ENCODE results near the gene CLEC16A. TPM values are rescaled to one million over a fixed set of nuclear protein-coding genes. Genes with fewer than 3 reads are reported as not detected.

CLEC16A gene
- total RNA-seq, 4 donors from 2014 or later, result 20.3 to 25.7 (median 25.1) TPM

DNA sequence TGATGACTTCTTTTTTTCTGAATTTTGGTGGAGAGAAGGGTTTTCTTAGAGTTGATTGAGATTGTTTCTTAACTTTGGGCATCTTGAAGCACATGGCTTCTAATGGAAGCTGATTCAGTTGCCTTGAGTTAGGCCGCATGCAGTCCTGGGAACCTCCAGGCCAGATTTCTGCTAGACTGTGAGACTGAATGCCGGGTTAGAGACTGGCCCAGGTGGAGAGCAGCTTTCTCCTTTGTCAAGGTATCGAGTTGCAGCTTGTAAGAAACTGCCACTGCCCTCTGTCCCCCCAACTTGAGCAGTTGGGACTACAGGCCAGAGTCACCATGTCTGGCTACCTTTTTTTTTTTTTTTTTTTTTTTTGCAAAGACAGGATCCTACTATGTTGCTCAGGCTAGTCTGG lies 77.6 kb downstream of the CLEC16A start:
- intact Hi-C loops (cut with DNase I), result no loop called here
- Histone ChIP-seq H3K9me3 (peaks cover 0 to 10% (median 3%) of the 10 kb centered on the region in 3 donors), H3K27me3 (no peaks in the 10 kb centered on the region), H3K4me1 (peaks cover 3 to 12% (median 7%) of the 10 kb centered on the region in 3 donors), H3K4me3 (no peak overlapping the region), H3K27ac (no peak overlapping the region), H3K36me3 (peaks cover 3 to 62% (median 5%) of the 10 kb centered on the region in 3 donors)
- no peak for TF ChIP-seq POLR2A (IDR thresholded peaks at IDR 0.05)
- TF ChIP-seq, protein P1, sequence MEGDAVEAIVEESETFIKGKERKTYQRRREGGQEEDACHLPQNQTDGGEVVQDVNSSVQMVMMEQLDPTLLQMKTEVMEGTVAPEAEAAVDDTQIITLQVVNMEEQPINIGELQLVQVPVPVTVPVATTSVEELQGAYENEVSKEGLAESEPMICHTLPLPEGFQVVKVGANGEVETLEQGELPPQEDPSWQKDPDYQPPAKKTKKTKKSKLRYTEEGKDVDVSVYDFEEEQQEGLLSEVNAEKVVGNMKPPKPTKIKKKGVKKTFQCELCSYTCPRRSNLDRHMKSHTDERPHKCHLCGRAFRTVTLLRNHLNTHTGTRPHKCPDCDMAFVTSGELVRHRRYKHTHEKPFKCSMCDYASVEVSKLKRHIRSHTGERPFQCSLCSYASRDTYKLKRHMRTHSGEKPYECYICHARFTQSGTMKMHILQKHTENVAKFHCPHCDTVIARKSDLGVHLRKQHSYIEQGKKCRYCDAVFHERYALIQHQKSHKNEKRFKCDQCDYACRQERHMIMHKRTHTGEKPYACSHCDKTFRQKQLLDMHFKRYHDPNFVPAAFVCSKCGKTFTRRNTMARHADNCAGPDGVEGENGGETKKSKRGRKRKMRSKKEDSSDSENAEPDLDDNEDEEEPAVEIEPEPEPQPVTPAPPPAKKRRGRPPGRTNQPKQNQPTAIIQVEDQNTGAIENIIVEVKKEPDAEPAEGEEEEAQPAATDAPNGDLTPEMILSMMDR (IDR thresholded peaks at IDR 0.05), result no peak
- DNase-seq, result no peak
- WGBS, 2 donors, result 90 to 93% methylated on average over 3 of the region's 3 CpGs

DNA sequence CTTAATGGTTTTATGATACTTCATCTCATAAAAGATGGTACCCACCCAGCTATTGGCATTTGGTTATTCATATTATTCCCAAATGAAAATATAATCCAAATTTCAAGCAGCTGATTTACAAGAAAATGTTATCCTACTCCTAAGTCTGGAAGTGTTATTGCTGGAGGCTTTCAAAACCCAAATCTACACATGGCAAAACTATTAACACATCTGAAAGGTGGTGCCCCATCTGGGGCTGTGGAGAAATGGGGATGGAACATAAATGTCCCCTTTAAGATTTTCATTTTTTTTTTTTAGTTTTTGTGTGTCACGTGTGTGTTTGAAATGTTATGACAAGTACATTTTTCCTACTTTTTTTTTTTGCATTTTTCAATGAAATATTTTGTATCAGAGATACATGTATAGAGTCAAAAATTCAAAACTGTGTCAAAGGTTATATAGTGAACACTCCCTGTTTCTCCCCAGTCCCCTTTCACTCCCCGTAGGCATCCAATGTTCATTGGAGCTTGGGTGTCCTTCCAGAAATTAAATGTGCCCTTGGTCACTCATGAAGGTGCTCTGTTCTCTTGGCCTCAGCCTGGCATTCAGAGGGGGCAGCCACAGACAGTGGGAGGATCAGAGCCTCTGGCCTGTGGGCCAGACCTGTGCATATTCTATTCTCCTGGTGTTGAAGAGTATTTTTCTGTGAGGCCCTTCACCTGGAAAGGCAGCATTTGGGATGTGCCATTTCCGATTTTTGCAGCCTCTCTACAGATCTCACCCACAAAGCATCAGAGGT lies 79.1 kb downstream of the CLEC16A start:
- DNase-seq, result no peak
- no peak overlapping the region for H3K27ac ChIP-seq
- WGBS, 2 donors, result 84 to 91% methylated on average over 3 of the region's 3 CpGs
- no peaks in the 10 kb centered on the region for H3K4me1 ChIP-seq
- H3K4me3 ChIP-seq, result no peak overlapping the region
- H3K36me3 ChIP-seq, result peaks cover 3 to 76% (median 12%) of the 10 kb centered on the region in 3 donors
- TF ChIP-seq, protein P1 (IDR thresholded peaks at IDR 0.05), result no peak
- TF ChIP-seq POLR2A (IDR thresholded peaks at IDR 0.05), result no peak
- peaks cover 0 to 10% (median 5%) of the 10 kb centered on the region in 3 donors for H3K9me3 ChIP-seq
- H3K27me3 ChIP-seq, result no peaks in the 10 kb centered on the region
- intact Hi-C loops (cut with DNase I), result no loop called here

DNA sequence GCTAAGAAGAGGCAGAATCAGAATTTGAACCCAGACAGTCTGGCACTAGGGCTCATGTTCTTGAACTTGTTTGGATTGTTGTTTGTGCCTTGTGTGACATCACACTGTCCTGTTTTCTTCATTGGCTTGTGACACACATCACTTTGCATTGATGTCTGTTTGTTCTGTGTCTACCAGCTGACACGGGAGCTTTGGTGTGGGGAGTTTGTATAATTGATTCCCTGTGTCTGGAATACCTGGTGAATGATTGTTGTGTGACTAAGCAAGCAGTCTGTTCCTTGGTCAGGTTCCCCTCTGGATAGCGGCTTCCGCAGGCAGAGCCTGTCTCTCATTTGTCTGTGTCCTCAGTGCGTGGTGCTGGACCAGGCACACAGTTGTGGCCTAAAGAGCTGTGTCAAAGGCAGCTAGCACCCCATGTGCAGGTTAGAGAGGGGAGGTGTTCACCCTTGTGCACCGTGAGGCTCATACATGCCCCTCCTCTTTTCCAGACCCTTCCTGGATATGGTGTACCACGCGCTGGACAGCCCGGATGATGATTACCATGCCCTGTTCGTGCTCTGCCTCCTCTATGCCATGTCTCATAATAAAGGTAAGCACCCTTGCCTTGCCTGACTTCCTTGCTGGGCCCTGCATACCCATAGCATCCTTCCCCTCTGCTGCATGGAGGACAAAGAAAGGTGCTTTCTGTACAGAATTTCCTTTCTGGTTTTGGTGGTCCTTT lies 80.1 kb downstream of the CLEC16A start:
- Histone ChIP-seq H3K4me1 (no peaks in the 10 kb centered on the region), H3K9me3 (peaks cover 0 to 10% (median 5%) of the 10 kb centered on the region in 3 donors), H3K27ac (no peak overlapping the region), H3K27me3 (no peaks in the 10 kb centered on the region), H3K36me3 (peaks cover 3 to 87% (median 12%) of the 10 kb centered on the region in 3 donors), H3K4me3 (no peak overlapping the region)
- intact Hi-C loops (cut with DNase I), result no loop called here
- no peak for DNase-seq
- WGBS, 2 donors, result 92 to 98% methylated on average over 9 of the region's 9 CpGs
- TF ChIP-seq POLR2A (IDR thresholded peaks at IDR 0.05), result no peak
- TF ChIP-seq, protein P1 (IDR thresholded peaks at IDR 0.05), result no peak

DNA sequence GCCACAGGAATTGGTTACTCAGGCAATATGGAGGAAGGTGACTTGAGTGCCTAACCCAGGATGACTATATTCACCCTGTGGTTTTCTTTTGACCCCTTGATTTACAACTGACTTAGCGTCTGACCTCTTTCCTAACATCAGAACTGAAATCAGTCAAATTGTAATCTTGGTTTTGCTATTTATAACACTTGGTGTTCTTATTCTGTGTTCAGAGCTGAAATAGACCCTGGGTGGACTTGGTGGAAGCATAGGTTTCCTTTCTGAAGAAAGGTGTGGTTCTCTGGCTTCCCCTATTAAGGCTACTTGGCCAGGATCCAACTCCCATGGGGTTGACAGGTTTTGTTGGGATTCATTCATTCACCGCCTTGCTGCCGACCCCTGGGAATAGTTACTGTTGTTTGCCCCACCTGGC lies 80.8 kb downstream of the CLEC16A start:
- 83 to 95% methylated on average over 2 to 3 of the region's 3 CpGs for WGBS, 2 donors
- H3K27ac ChIP-seq, result no peak overlapping the region
- intact Hi-C loops (cut with DNase I), result no loop called here
- TF ChIP-seq, protein P1 (IDR thresholded peaks at IDR 0.05), result no peak
- H3K36me3 ChIP-seq, result peaks cover 3 to 88% (median 12%) of the 10 kb centered on the region in 3 donors
- DNase-seq, result no peak
- no peaks in the 10 kb centered on the region for H3K27me3 ChIP-seq
- peaks cover 0 to 10% (median 5%) of the 10 kb centered on the region in 3 donors for H3K9me3 ChIP-seq
- H3K4me3 ChIP-seq, result no peak overlapping the region
- no peaks in the 10 kb centered on the region for H3K4me1 ChIP-seq

DNA sequence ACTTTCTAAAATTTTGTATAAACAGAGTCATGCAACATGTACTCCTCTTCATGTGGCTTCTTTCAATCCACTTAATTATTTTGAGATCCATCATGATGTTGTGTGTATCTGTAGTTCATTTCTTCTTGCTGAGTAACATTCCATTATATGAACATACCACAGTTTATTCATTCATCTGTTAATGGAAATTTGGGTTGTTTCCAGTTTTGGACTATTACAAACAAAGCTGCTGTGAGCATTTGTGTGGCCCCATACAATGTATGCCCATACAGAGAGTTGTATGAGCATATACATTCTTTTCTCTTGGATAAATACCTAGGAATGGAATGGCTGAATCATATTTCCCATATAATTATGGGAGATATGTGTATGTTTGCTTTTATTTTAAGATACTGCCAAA lies 85.6 kb downstream of the CLEC16A start:
- Histone ChIP-seq H3K27me3 (no peaks in the 10 kb centered on the region), H3K4me3 (no peak overlapping the region), H3K27ac (no peak overlapping the region), H3K9me3 (peaks cover 0 to 10% (median 5%) of the 10 kb centered on the region in 3 donors), H3K4me1 (peaks cover 18 to 34% (median 33%) of the 10 kb centered on the region in 3 donors), H3K36me3 (peaks cover 3 to 67% (median 9%) of the 10 kb centered on the region in 3 donors)
- no peak for DNase-seq
- intact Hi-C loops (cut with DNase I), result no loop called here
- TF ChIP-seq, protein P1 (IDR thresholded peaks at IDR 0.05), result no peak
- TF ChIP-seq POLR2A (IDR thresholded peaks at IDR 0.05), result no peak
